ENCODE measurements around the gene ATP8B1.
"Not testable (repeated sequence)": the region's sequence is repeated elsewhere in the genome, so short reads cannot be mapped to it uniquely, and the experiment has no call there.

ATP8B1 gene

DNA sequence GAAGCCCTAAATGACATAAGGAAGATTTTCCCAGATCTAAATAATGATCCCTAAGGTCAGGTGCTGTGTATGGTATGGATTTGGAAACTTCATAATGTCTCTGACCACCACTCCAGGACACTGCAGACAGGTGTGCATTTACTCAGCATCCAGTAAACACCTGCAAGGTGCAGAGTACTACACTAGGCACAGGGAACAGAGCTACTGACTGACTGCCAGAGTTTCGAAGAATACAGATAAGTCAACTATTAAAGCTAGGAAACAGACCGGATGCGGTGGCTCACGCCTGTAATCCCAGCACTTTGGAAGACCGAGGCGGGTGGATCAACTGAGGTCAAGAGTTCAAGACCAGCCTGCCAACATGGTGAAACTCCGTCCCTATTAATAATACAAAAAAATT lies 65.0 kb downstream of the ATP8B1 start:
- TF ChIP-seq, protein P1, sequence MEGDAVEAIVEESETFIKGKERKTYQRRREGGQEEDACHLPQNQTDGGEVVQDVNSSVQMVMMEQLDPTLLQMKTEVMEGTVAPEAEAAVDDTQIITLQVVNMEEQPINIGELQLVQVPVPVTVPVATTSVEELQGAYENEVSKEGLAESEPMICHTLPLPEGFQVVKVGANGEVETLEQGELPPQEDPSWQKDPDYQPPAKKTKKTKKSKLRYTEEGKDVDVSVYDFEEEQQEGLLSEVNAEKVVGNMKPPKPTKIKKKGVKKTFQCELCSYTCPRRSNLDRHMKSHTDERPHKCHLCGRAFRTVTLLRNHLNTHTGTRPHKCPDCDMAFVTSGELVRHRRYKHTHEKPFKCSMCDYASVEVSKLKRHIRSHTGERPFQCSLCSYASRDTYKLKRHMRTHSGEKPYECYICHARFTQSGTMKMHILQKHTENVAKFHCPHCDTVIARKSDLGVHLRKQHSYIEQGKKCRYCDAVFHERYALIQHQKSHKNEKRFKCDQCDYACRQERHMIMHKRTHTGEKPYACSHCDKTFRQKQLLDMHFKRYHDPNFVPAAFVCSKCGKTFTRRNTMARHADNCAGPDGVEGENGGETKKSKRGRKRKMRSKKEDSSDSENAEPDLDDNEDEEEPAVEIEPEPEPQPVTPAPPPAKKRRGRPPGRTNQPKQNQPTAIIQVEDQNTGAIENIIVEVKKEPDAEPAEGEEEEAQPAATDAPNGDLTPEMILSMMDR (IDR thresholded peaks at IDR 0.05; ENCODE audit: low read depth, low read length, missing control alignments) = no peak
- in situ Hi-C loops (cut with HindIII; ENCODE audit: low sequenced_read_pairs) = no loop called here
- no peak for DNase-seq (ENCODE audit: low read depth)
- H3K4me3 ChIP-seq (ENCODE audit: low read depth, low read length) = no peak overlapping the region

DNA sequence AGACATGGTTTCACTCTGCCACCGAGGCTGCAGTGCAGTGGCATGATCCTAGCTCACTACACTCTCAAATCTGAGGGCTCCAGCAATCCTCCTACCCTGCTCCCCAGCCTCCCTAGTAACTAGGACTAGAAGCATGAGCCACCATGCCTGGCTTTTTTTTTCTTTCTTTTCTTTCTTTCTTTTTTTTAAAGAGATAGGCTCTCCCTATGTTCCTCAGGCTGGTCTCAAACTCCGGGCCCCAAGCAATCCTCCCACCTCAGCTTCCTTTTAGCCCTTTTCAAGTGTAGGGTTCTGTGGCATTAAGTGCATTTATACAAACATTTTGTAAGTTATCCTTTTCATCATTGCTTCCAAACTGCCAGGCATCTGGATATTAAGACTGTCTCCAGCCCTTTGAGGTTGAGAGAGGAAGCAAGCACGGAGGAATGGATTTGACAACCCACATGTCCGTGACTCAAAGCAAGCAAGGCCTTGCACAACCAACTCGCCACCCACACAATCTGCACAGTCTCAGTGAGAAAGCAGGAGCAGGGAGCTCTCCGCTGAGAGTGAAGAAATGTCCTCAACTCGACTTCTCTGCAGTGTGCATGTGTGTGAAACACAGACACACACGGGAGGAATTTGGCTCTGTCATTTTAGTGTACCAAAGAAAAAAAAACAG lies 65.6 kb downstream of the ATP8B1 start:
- DNase-seq (ENCODE audit: low read depth) = peak; percentile 65
- H3K4me3 ChIP-seq (ENCODE audit: low read depth, low read length) = no peak overlapping the region
- TF ChIP-seq, protein P1 (IDR thresholded peaks at IDR 0.05; ENCODE audit: low read depth, low read length, missing control alignments) = no peak
- in situ Hi-C loops (cut with HindIII; ENCODE audit: low sequenced_read_pairs) = no loop called here

DNA sequence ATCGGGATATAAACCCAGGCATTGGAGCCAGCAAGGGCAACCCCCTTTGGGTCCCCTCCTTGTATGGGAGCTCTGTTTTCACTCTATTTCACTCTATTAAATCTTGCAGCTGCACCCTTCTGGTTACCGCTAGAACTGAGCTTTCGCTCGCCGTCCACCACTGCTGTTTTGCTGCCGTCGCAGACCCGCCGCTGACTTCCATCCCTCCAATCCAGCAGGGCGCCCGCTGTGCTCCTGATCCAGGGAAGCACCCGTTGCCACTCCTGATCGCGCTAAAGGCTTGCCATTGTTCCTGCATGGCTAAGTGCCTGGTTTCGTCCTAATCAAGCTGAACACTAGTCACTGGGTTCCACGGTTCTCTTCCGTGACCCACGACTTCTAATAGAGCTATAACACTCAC lies 68.1 kb downstream of the ATP8B1 start:
- H3K4me3 ChIP-seq (ENCODE audit: low read depth, low read length); DNase-seq (ENCODE audit: low read depth); in situ Hi-C loops (cut with HindIII; ENCODE audit: low sequenced_read_pairs): not testable (repeated sequence)

GRCh38 chr18:57733861-57734260 lies 69.3 kb downstream of the ATP8B1 start:
- in situ Hi-C loops (cut with HindIII; ENCODE audit: low sequenced_read_pairs) = no loop called here
- TF ChIP-seq, protein P1 (IDR thresholded peaks at IDR 0.05; ENCODE audit: low read depth, low read length, missing control alignments) = no peak
- DNase-seq (ENCODE audit: low read depth) = no peak
- no peak overlapping the region for H3K4me3 ChIP-seq (ENCODE audit: low read depth, low read length)

GRCh38 chr18:57730146-57730545 lies 73.0 kb downstream of the ATP8B1 start:
- DNase-seq (ENCODE audit: low read depth) = no peak
- TF ChIP-seq, protein P1 (IDR thresholded peaks at IDR 0.05; ENCODE audit: low read depth, low read length, missing control alignments) = no peak
- H3K4me3 ChIP-seq (ENCODE audit: low read depth, low read length) = no peak overlapping the region
- in situ Hi-C loops (cut with HindIII; ENCODE audit: low sequenced_read_pairs) = no loop called here

DNA sequence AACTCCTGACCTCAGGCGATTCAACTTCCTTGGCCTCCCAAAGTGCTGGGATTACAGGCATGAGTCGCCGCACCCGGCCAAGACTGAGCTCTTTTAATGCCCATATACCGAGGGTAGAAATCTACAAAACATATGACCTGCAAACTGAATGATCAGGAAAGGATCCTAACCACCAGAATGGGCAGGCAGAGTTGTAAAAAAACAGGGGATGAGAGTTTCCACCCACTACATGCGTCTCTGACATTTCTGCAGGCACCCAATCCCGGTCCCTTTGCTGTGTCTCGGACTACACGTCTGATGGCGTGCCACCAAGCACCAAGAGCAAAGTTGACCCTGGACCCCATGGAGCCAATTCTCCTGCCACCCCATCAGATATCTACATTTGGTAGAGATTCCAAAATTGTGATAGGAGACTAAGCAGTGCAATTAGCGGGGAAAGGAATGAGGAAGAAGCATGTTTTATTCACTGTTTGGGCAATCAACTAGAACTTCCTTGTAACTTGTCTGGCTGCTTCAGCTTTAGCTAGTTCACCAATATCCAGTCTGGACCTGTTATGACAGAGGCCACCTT lies 74.1 kb downstream of the ATP8B1 start:
- DNase-seq (ENCODE audit: low read depth) = no peak
- TF ChIP-seq, protein P1 (IDR thresholded peaks at IDR 0.05; ENCODE audit: low read depth, low read length, missing control alignments) = no peak
- no peak overlapping the region for H3K4me3 ChIP-seq (ENCODE audit: low read depth, low read length)

GRCh38 chr18:57727952-57728807 lies 74.9 kb downstream of the ATP8B1 start:
- in situ Hi-C loops (cut with HindIII; ENCODE audit: low sequenced_read_pairs) = no loop called here
- no peak for DNase-seq (ENCODE audit: low read depth)
- H3K4me3 ChIP-seq (ENCODE audit: low read depth, low read length) = no peak overlapping the region
- TF ChIP-seq, protein P1 (IDR thresholded peaks at IDR 0.05; ENCODE audit: low read depth, low read length, missing control alignments) = no peak

More for the DNA sequence above, 74.1 kb downstream of the ATP8B1 start:
- in situ Hi-C loops (cut with HindIII; ENCODE audit: low sequenced_read_pairs) = no loop called here

GRCh38 chr18:57719211-57719935 lies 83.7 kb downstream of the ATP8B1 start:
- H3K4me3 ChIP-seq (ENCODE audit: low read depth, low read length); DNase-seq (ENCODE audit: low read depth); in situ Hi-C loops (cut with HindIII; ENCODE audit: low sequenced_read_pairs): not testable (repeated sequence)
